K562 (cell line): ENCODE results near the gene CEBPA. TPM values are rescaled to one million over a fixed set of nuclear protein-coding genes. Genes with fewer than 3 reads are reported as not detected.
A peak's percentile ranks its signal among the peaks of the same experiment; 100 is the strongest.

Experiments used
- ELK3 ChIP-seq: fragments of 450-650 bp; formaldehyde crosslinking; IDR thresholded peaks from 2 replicates; pipeline ENCODE4 v1.4.0; 2020; ENCODE audit warnings: mild to moderate bottlenecking
- HDAC3 ChIP-seq: fragments of 450-650 bp; IDR thresholded peaks from 2 replicates; pipeline ENCODE4 v1.6.1; 2018; ENCODE audit warnings: borderline replicate concordance, mild to moderate bottlenecking, moderate library complexity; ENCODE audit not compliant: partially characterized antibody
- LCOR ChIP-seq: sonication (generic); formaldehyde crosslinking; IDR thresholded peaks from 2 replicates; pipeline ENCODE4 v1.8.0; 2022; ENCODE audit warnings: mild to moderate bottlenecking, missing genetic modification reagents
- POLR3A ChIP-seq: IDR thresholded peaks from 2 replicates; pipeline ENCODE4 v1.6.1; 2011; ENCODE audit warnings: borderline replicate concordance, mild to moderate bottlenecking, moderate library complexity; ENCODE audit not compliant: insufficient read length, insufficient read depth; ENCODE audit errors: extremely low read depth
- PRDM10 ChIP-seq: fragments of 450-650 bp; IDR thresholded peaks from 2 replicates; pipeline ENCODE4 v1.6.1; 2018; ENCODE audit not compliant: partially characterized antibody
- SMAD4 ChIP-seq: fragments of 250-450 bp; sonication (Bioruptor Pico); conservative IDR thresholded peaks from 2 replicates; pipeline ENCODE4 v1.8.0; 2021; ENCODE audit warnings: inconsistent platforms, mild to moderate bottlenecking, moderate library complexity
- SPI1 ChIP-seq: IDR thresholded peaks from 2 replicates; pipeline ENCODE4 v1.6.1; 2011; ENCODE audit warnings: low read depth, low read length, control low read depth, borderline replicate concordance
- YY1 ChIP-seq, 3 experiments: IDR thresholded peaks; 2 replicates each; pipeline ENCODE4 v1.6.1; 2011; ENCODE audit warnings: low read length in 2 of 3, mild to moderate bottlenecking in 2 of 3, moderate library complexity in 2 of 3, borderline replicate concordance in 1 of 3, control low read depth in 1 of 3, low read depth in 1 of 3; ENCODE audit not compliant: insufficient read depth in 3 of 3, insufficient replicate concordance in 2 of 3, control insufficient read depth in 1 of 3, insufficient read length in 1 of 3; ENCODE audit errors: extremely low read depth in 1 of 3
- polyA plus RNA-seq, 8 experiments: library from polyadenylated mRNA; depleted of rRNA in 4 of 8; stranded (reverse) in 5 of 8; unstranded in 3 of 8; fragments of >200 nt; fragmentation: Nextera tagmentation in 2 of 8; fragmentation: Illumina TruSeq in 1 of 8; extraction: Ambion mirVana in 2 of 8; extraction: Trizol in 1 of 8; gene quantifications; 2 replicates each; pipeline versions ENCODE4 v1.2.1 to v1.2.3, GENCODE V29; 2011 to 2014; ENCODE audit warnings: inconsistent platforms in 1 of 8, missing spikeins in 1 of 8
- total RNA-seq, 7 experiments: library from RNA; depleted of rRNA in 6 of 7; stranded (reverse); fragments of >200 nt in 6 of 7; fragmentation: Illumina TruSeq in 2 of 7; extraction: Trizol in 2 of 7; gene quantifications; 2 replicates each; pipeline versions ENCODE4 v1.2.1 to v1.2.3, GENCODE V29; 2011 to 2021; ENCODE audit warnings: low replicate concordance in 1 of 7
- TF ChIP-seq, protein P1 (sequence below): sonication (generic); formaldehyde crosslinking; IDR thresholded peaks from 2 replicates; pipeline ENCODE4 v1.9.0; 2022; ENCODE audit warnings: mild to moderate bottlenecking, missing genetic modification reagents

The CEBPA gene
- total and polyA plus RNA-seq, 9 of the 15 experiments (the other 6 are each of a cell fraction or from before 2014, with no cell fraction given): 0.03 to 0.59 (median 0.15) TPM; not detected in 2

DNA sequence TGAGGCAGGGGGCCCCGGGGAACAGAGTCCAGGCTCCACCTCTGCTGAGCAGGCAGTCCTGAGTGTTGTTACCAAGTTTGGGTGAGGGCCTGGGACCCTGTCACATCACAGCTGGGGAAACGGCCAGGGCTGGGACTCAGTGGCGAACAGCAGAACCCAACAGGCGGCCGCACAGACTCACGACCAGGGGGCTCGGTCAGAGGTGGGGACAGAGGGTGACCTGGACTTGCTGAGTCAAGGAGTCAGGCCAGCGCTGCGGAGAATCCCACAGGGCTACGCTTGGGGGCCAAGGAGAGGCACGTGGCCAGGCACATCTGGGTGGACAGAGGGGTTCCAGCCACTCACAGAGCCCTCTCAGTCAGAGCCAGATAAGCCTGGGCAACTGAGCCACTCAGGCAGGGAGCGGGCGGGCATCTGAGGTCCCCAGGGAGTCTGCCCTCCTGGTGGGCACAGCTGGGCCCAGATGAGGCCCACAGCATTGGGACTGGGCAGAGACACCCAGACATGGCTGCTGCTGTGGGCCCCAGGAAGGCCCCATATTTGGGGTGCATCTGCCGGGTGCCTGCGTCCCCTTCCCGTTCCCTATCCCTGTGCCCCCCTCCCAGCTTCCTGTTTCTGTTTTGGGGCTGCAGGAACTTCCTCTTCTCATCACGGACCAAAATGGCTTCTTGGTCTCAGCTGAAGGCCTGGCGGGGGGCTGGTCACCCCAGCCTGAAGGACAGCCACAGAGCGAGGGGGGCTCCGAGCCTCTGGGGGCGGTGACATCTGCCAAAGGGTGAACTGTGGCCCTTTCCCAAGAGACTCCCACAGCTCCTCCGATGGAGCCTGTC lies 34.0 kb downstream of the CEBPA start (continued):
- TF ChIP-seq PRDM10 (no peak), SMAD4 (CRISPR knock-in tag) (no peak), POLR3A (no peak), YY1 (IDR thresholded peaks at IDR 0.05; ENCODE audit: borderline replicate concordance in 1 of 3, control insufficient read depth in 1 of 3, extremely low read depth in 1 of 3, insufficient read depth in 3 of 3, insufficient read length in 1 of 3, insufficient replicate concordance in 2 of 3, low read depth in 1 of 3, low read length in 2 of 3) (peak in 1 of 3 experiments; percentile 14), SPI1 (0 out of 2 replicates have a peak, but pooled peaks have one; percentile 30), ELK3 (no peak), HDAC3 (no peak), LCOR (CRISPR knock-in tag) (no peak)
- TF ChIP-seq, protein P1, sequence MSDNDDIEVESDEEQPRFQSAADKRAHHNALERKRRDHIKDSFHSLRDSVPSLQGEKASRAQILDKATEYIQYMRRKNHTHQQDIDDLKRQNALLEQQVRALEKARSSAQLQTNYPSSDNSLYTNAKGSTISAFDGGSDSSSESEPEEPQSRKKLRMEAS: no peak
